ELR (cell line): ENCODE measurements around the gene MAP1LC3A.

ENCODE experiments used
- DNase-seq: peaks from one replicate; pipeline ENCODE4 v3.0.0-alpha.2; 2015; ENCODE audit warnings: low read depth

Gene MAP1LC3A

GRCh38 chr20:34549291-34549928, 9.1 kb upstream of the MAP1LC3A start:
- peak; percentile 34 for DNase-seq

GRCh38 chr20:34549929-34550305, 8.6 kb upstream of the MAP1LC3A start:
- DNase-seq, result no peak

GRCh38 chr20:34552569-34552968, 5.9 kb upstream of the MAP1LC3A start:
- no peak for DNase-seq

- DNase-seq, result no peak
Observed at GRCh38 chr20:34553366-34553867, 5.1 kb upstream of the MAP1LC3A start.

GRCh38 chr20:34557936-34558319, 590 bp upstream of the MAP1LC3A start:
- DNase-seq, result no peak

- DNase-seq, result no peak
Observed at GRCh38 chr20:34559311-34560140, 1.0 kb downstream of the MAP1LC3A start.

- DNase-seq, result no peak
Observed at GRCh38 chr20:34560141-34560523, 1.6 kb downstream of the MAP1LC3A start.

GRCh38 chr20:34560614-34561013, 2.1 kb downstream of the MAP1LC3A start:
- DNase-seq, result no peak

GRCh38 chr20:34561661-34562060, 3.1 kb downstream of the MAP1LC3A start:
- no peak for DNase-seq

- DNase-seq, result peak; percentile 64
Observed at GRCh38 chr20:34562641-34563040, 4.1 kb downstream of the MAP1LC3A start.

- no peak for DNase-seq
Observed at GRCh38 chr20:34564833-34565232, 6.3 kb downstream of the MAP1LC3A start.

- DNase-seq, result no peak
Observed at GRCh38 chr20:34566978-34567891, 8.7 kb downstream of the MAP1LC3A start.

- no peak for DNase-seq
Observed at GRCh38 chr20:34567892-34568865, 9.7 kb downstream of the MAP1LC3A start.

- peak; percentile 80 for DNase-seq
Observed at GRCh38 chr20:34569598-34569997, 11.1 kb downstream of the MAP1LC3A start.

- DNase-seq, result peak; percentile 83
Observed at GRCh38 chr20:34570859-34571306, 12.4 kb downstream of the MAP1LC3A start.

- DNase-seq, result no peak
Observed at GRCh38 chr20:34571753-34572152, 13.2 kb downstream of the MAP1LC3A start.

- DNase-seq, result peak; percentile 20
Observed at GRCh38 chr20:34573541-34574300, 15.2 kb downstream of the MAP1LC3A start.

GRCh38 chr20:34574426-34574825, 15.9 kb downstream of the MAP1LC3A start:
- no peak for DNase-seq

GRCh38 chr20:34574861-34575260, 16.3 kb downstream of the MAP1LC3A start:
- DNase-seq, result no peak

GRCh38 chr20:34575271-34575670, 16.8 kb downstream of the MAP1LC3A start:
- no peak for DNase-seq
